NCI-H146 treated with DMSO at 0.1 percent for 48 hours (cell line): Measurements from ENCODE around the gene CPE.

Experiments
- DNase-seq: peaks from one replicate; lab custom pipeline; 2025; ENCODE audit not compliant: unreplicated experiment; lab: John Stamatoyannopoulos, UW

Gene CPE

DNA sequence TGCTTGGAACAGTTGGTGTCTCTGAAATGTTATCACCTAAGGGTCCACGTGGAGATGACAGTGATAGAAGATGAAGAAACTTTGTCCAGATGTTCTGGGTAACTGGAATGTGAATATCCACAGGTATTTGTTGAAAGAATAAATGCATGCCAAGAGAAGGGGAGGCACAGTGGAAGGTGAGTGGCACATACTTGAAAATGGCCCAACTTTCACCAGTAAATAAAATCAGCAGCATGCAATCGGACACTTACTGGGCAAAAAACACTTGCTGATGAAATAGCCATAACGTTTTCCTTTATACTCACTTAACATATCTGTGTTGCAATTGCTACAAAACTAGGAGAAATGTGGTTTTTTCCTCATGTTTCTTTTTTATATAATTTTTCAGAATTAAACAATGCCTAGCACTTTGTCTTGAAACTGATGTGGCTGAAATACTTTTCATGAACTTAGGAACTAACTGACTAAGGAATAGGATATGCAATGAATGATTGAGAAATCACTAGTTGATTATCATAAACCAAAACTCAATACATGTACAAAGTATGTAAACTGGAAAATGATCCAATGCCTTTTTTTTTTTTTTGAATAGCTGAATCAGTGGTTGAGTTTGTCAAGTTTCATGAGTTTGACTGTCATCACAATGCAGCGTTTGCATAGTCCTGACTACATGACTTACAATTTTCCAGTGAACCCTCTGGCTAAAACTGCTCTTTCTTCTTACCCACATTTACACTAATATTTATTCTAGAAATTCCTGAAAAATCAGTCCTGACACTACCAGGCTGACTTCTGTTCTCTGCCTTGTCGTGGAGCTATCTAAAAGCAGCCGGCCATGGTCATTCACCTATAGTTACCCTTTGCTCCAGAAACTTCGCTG, 127.4 kb downstream of the CPE start:
- no peak for DNase-seq

DNA sequence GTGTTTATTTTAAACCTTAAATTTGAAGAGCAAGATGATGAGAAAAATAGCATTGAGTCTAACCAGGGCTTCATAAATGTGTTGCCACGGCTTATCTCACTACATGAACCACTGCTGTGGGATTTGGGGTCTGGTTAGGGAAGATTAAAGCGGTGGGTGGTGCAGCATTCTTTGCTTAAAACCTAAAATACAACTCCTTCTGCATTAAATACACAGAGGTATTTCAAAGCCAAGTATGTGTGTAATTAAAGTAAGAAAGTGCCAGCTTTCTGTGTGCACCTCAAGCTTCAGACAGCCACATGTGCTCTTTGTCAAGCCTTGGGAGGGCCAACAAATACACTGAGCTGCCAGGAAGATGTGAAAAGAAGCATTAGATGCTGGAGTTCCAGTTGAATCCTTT, 128.0 kb downstream of the CPE start:
- DNase-seq, result no peak

DNA sequence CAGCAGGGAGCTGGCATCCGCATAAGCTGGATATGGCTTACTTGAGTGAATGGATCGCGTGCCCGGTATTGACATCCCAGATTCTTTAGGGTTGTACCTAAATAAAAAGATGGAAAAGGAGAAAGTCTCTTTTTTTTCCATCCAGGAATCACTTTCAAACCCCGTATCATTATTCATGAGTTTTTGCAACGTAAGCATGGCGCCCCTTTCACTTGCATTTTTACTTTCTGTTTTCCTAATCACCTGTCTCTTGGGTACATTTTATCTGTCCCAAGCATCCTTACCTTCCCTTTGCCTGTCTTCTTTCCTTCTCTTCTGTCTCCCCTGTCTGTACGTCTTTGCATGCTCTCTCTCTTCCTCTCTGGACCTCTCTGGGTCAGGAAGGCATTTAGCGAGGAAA, 128.6 kb downstream of the CPE start:
- DNase-seq, result no peak

DNA sequence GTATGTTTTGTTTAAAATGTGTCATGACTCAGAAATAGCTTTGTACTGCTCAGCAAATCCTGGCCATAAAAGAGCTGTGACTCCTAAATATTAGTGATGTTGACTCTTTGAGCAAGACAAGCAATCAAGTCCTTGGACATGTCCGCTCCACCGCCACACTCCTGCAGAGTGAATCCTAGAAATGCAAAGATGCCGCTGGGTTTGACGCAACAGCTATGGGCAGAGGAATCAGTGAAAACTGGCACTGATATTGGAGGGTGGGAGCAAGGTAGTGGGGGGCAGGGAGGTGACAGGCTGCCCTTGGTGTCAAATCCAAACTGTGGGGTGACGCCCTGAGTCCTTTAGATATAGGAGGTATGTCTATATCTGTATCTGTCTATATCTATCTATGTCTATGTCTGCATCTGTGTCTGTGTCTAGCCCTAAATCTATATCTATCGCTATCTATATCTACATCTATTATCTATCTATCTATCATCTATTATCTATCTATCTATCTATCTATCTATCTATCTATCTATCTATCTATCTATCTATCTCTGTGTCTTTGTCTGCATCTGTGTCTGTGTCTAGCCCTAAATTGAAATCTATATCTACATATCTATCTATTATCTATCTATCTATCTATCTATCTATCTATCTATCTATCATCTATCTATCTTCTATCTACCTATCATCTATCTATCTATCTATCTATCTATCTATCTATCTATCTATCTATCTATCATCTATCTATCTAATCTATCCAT, 129.7 kb downstream of the CPE start:
- no peak for DNase-seq

DNA sequence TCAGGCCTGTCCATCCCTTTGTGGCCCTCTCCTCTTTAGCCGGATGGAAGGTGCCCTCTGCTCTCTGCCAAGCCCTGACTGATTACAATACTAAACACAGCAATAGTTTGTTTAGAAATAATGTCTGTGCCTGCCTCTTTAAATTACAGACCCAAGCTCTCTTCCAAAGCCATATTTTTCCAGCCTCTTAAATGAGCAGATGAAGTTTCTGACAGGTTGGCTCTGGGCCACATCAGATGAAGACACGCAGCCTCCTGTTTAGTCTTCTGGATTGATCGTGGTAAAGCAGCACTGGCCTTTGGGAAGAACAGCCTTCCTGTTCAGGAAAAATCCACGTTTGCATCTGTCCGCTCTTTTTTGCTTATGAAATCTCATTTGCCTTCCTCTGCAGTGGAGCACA, 133.6 kb downstream of the CPE start:
- no peak for DNase-seq

DNA sequence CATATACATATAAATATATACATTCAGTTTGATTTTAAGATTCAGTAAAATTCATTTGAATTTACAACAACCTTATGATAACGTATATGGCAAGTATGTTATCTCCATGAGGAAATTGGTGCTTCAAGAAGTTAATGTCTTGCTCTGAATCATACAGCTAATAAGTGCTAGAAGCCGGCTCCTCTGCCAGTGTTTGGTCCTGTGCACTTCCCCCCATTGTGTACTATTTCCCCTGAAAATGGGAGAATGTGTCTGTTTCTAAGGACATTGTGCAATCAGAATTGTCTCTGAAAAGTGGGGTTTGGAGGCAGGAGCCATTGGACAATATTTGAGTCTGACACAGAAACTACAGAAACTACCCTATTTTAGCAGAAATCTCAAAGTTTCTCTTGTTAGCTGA, 135.9 kb downstream of the CPE start:
- no peak for DNase-seq

DNA sequence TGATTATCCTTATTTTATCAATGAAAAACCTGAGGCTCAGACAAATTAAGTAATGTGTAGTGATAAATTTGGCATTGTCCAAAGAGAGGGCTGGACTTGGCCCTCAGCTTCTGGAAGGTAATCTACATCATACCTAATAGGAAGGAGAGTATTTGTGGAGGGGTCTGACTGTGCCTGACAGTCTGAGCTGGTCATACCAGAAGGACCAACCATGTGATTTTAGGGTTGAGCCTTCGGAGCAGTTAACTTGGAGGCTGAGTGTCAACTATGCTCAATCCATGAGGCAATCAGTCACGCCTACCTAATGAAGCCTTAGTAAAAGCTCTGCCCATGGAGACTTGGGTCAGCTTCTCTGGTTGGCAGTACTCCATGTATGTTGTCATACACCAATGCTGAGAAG, 136.4 kb downstream of the CPE start:
- no peak for DNase-seq

DNA sequence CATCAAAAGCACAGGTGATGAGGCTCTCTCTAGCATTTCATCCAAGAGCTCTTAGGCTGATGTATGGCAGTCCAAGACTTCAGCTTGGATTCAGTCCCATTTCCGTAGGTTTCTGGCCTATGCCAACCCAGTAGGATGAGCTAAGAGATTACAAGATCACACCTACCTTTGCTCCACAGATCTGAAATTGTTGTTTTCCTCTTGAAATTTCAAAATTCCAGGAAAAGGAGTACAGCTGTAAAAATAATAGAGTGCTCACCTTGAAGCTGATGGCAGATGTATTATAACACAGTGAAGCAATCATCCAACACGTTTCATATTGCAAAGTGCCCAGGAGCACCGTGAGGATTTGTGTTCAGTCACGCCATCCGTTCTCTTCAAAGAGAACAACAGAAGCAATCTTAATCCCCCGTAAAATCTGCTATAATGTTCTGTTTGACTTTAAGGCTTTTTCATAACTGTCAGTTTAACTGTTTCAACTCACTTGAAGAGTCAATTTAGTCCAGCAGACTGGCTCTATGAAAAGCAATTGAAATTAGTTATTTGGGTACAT, 137.5 kb downstream of the CPE start:
- DNase-seq, result no peak

DNA sequence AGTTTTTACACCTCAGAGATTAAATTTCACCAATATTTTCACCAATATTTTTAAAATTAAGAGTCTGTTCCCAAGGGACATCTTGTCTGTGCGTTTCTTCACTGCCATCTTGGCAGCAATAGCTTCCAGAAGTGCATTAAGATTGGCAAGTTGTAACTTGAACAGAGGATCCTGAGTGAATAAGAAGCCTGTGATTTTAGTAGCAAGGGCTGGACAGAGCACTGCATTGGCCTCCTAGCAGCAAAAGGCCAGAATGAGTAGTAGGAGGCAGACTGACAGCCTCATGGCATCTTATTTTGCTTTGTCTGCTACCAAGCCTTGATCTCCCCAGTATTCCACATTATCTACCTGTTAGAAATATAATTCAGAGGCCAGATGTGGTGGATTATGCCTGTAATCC, 138.4 kb downstream of the CPE start:
- no peak for DNase-seq

DNA sequence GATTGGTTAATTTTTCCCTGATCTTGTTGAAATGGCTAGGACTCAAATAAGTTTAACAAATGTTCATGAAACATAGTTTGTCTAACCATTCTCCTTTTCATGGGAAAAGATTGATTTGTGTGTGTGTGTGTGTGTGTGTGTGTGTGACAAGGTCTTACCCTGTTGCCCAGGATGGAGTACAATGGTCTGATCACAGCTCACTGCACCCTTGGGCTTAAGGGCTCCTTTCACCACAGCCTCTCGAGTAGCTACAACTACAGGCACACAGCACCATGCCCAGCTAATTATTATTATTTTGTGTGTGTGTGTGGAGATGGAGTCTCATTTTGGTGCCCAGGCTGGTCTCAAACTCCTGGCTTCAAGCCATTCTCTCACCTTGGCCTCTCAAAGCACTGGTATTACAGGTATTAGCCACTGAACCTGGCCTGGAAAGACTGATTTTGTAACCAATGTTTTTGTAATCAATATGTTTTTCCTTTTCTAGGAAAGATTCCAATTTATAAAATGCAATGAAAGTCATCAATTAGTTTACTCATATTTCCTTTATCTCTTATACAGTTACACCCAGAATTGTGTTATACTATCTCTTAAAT, 139.3 kb downstream of the CPE start:
- DNase-seq, result no peak

DNA sequence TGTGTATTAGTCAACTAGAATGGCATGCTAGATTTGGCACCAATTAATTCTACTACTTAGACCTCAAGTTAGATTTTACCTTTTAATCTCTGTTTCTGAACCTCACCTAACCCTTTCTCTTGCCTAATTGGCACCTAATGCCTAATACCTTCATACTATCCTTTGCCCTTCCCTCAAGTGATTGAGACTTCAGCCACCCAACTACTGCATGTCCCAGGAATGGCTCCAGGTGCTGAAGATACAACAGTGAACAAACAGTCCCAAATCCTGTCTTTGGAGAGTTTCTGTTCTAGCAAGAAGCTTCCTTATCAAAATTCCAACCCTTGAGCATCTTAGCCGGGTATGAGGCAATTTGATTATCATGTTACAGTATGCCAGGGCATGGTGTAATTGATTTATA, 139.9 kb downstream of the CPE start:
- no peak for DNase-seq

DNA sequence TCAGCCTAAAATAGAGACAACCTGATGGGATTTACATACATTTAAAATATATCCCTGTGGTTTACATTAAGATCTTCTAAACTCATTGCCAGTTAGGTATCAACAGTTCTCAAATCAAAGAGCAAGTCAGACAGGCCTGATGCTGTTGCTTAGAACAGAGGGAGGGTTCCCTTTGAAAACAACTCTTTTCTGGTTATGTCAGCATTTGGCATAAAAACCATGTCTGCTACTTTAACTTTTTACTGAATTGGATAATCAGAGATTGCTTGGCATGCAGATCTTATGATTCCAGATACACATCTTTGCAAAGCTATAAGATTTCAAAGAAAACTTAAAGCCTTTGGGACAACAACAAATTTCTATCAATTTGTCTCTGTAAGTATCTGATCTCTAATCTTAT, 140.8 kb downstream of the CPE start:
- no peak for DNase-seq

DNA sequence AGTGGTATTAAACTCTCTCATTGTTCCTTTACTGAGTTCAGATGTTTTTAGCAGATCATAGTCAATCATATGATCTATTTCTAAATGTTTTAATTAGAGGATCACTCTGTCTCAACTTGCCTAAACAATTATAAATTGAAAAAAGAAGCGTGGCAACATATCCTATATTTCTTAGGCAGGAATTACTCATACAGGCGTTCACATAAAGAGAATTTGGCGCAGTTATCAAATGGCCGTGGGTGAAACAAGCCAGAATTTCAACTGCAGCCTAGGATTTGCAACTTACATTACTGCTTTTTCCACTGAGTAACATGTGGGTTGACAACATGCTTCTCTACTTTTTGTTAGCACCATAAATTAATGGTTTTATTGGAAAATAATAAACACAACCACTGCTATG, 141.3 kb downstream of the CPE start:
- DNase-seq, result no peak

DNA sequence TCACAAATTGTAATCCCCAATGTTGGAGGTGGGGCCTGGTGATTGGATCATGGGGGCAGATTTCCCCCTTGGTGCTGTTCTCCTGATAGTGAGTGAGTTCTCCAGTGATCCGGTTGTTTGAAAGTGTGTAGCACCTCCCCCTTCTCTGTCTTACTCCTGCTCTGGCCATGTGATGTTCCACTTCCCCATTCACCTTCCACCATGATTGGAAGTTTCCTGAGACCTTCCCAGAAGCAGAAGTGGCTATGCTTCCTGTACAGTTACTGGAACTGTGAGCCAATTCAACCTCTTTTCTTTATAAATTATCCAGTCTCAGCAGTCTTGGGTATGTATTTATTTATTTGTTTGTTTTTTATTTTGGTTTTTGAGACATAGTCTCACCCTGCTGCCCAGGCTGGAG, 143.2 kb downstream of the CPE start:
- DNase-seq, result no peak

DNA sequence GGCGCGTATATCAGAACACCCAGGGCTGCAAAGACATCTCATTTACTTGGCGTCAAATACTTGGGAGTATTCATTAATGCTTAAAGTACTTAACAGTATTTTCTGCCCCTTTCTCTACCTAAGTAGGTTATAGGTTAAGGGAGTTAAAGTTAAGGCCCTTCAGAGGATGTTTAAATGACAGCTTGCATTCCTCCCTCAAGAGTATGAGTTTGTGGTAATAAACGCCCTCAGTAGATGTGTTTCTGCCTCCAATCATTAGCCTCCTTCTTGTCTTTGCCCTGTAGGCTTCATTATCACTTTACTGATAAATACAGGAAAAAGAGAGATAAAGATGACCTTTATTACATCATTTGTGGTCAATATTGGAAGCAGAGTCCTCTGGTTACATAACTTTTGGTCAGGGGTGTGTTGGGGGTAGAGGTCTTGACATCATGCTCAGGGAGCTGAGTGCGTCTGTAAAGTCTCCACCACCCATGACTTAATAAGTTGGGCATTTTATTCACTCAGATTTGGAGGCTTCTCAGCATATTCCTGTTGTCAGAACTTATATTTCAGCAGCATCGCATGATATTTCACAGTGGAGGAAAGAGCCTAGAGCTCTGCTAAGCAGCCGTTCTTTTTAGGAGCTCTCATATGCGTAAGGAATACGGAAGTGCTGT, 145.9 kb downstream of the CPE start:
- no peak for DNase-seq

DNA sequence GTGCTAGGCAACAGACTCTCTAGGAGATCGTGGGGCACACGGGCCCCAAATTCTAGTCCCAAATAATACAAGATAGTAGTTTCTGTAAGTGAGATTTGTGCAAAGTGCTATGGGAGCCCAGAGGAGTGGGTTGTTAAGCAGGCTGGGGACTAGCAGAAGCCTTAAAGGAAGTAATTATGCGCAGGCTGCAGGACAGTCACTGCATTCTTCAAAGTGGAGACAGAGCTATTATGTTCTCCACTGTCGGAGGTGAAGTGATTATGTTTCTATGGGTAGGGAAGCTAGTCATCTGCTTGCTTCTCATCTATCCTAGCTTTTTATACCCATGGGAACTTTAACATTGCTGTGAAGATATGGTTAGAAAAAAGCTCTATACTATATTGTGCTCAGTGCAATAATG, 154.2 kb downstream of the CPE start:
- DNase-seq, result peak; percentile 27

DNA sequence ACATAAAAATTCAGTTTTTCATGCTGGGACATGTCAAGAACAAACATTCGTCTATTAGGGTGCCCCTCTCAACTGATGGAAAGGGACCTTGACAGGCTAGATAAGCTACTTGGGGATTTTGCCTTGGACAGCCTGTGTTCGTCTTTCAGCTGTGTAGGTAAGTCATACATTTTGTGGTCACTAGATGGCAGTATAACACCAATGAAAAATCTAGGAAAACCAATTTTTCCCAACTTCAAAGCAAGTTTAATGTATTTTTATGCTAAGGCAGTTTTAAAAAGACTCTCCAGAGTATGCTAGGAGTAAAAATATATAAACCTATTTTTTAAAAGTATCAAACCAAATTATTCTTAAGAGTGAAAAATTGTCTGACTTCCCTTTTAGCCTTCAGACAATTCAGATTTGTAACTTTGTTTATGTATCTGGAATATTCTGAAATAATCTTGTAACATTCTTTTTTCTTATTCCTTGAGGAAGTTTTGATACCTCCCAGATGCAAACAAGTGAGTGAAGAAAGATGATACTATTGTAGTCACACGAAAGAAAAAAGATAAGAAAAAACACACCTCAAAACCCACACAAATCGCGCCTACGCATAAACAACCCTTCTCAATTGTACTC, 158.3 kb downstream of the CPE start:
- DNase-seq, result no peak

DNA sequence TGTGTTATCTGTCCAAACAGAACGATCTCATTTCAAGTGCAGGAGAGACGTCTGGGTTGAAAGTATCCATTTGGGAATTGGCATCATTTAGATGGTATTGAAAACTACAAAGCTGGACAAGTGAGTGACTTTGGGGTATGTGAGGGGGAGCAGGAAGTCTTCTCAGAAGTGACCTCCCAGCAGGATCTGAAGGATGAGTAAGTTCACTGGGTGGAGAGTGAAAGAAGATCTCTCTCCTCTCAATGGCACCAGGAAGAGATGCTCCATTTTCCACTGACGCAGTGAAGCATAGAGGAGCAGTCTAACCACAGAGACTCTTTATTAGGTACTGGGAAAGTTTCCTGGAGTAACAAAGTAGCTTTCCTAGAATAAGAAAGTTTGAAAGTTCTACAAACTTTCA, 161.0 kb downstream of the CPE start:
- no peak for DNase-seq

DNA sequence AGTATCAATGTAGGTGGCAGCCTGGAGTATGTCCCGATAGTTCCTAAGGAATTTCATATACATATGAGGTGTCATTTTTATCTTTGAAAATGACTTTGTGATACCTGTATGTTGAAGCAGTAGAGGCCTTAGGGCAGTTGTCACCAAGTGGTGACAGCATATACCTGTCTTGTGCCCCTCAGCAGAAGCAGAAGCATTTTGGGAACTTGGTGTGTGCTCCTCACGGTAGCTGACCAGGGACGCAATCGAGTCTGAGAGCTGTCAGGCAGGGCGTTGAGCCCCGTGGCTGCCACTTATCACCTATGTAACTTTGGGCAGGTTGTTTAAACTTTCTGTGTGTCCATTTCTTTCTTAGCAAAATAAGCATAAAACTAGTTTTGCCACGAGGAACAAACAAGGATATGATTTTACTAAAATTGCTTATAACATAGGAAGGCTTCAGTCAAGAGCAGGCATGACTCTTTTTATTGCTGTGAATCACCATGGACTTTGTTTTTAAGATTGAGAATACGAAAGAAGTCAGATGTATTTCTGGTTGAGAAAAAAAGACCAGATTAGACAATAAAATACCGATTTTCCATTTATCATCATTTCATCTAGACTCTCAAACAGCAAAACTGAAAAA, 161.5 kb downstream of the CPE start:
- DNase-seq, result no peak

DNA sequence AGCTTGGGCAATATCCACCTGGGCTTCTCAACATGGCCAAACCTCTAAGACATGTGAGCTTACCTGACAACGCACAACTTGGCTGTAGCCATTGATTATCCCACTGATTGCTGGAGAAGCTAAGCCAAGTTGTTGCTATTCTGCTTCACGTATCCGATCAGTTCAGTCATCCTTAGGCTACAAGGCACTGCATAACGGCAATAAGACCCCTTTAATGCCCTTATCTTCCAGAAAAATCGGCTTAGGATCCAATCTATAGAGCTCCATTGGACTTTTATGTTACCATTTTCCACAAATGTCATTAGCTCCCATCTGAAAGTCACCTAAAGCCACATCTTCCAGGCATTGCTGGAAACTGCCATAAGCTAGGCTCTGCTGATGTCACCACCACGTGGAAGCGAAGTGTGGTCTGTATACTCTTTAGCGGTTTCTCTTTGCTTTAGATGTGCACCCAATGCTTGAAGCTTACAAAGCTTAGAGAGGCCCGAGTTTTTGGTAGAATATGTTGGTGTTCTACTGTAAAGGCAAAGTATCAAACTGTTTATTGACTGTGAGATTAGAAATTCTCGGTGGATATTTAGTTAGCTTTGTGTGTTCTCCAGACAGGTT, 163.1 kb downstream of the CPE start:
- DNase-seq, result no peak
